ENCODE data around the gene CATSPERD. TPM values are rescaled to one million over a fixed set of nuclear protein-coding genes. Genes with fewer than 3 reads are reported as not detected.

CATSPERD gene
- total RNA-seq, 2 donors from 2014 or later: not detected

DNA sequence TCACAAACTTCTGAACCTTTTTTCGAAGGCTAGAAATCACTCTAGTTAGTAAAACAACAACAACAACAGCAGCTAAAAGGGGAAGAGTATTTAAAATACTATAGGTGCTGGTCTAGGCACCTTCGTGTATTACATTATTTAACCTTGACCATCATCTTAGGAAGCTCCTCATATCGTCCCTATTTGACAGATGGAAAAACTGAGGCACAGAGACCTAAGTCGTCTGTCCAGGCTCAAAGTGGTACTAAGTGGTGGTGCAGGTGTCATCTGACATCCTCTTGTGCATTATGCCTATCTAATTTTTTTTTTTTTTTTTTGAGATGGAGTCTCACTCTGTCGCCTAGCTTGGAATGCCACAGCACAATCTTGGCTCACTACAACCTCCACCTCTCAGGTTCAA lies 29.1 kb downstream of the CATSPERD start:
- no peaks in the 10 kb centered on the region for H3K9me3 ChIP-seq
- H3K27ac ChIP-seq: no peak overlapping the region
- H3K4me1 ChIP-seq: no peaks in the 10 kb centered on the region
- no peaks in the 10 kb centered on the region for H3K36me3 ChIP-seq
- H3K4me3 ChIP-seq: no peak overlapping the region
- H3K27me3 ChIP-seq: no peaks in the 10 kb centered on the region
- no peak overlapping the region for H3K9ac ChIP-seq (ENCODE audit: low read depth in 2 of 2, low read length in 2 of 2)
- no peak for DNase-seq
- TF ChIP-seq, protein P1, sequence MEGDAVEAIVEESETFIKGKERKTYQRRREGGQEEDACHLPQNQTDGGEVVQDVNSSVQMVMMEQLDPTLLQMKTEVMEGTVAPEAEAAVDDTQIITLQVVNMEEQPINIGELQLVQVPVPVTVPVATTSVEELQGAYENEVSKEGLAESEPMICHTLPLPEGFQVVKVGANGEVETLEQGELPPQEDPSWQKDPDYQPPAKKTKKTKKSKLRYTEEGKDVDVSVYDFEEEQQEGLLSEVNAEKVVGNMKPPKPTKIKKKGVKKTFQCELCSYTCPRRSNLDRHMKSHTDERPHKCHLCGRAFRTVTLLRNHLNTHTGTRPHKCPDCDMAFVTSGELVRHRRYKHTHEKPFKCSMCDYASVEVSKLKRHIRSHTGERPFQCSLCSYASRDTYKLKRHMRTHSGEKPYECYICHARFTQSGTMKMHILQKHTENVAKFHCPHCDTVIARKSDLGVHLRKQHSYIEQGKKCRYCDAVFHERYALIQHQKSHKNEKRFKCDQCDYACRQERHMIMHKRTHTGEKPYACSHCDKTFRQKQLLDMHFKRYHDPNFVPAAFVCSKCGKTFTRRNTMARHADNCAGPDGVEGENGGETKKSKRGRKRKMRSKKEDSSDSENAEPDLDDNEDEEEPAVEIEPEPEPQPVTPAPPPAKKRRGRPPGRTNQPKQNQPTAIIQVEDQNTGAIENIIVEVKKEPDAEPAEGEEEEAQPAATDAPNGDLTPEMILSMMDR (IDR thresholded peaks at IDR 0.05): no peak
- intact Hi-C loops (cut with DNase I): no loop called here

DNA sequence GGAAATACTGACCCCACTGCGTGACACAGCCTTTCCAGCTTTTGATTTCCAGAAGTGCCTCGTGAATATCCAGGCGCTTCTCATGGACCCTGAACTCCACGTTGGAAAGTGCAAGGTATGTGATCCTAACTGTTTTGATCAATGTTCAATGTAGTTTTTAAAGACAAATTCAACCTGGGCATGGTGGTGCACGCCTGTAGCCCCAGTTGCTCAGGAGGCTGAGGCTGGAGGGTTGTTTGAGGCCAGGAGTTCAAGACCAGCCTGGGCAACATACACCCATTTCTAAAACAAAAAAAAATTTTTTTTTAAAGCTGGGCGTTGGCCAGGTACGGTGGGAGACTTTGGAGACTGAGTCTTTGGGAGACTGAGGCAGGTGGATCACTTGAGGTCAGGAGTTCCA lies 31.3 kb downstream of the CATSPERD start:
- Histone ChIP-seq H3K27me3 (no peaks in the 10 kb centered on the region), H3K9ac (ENCODE audit: low read depth in 2 of 2, low read length in 2 of 2) (no peak overlapping the region), H3K27ac (no peak overlapping the region), H3K4me1 (no peaks in the 10 kb centered on the region), H3K9me3 (no peaks in the 10 kb centered on the region), H3K4me3 (no peak overlapping the region), H3K36me3 (no peaks in the 10 kb centered on the region)
- intact Hi-C loops (cut with DNase I): no loop called here
- no peak for DNase-seq
- TF ChIP-seq, protein P1 (IDR thresholded peaks at IDR 0.05): no peak

DNA sequence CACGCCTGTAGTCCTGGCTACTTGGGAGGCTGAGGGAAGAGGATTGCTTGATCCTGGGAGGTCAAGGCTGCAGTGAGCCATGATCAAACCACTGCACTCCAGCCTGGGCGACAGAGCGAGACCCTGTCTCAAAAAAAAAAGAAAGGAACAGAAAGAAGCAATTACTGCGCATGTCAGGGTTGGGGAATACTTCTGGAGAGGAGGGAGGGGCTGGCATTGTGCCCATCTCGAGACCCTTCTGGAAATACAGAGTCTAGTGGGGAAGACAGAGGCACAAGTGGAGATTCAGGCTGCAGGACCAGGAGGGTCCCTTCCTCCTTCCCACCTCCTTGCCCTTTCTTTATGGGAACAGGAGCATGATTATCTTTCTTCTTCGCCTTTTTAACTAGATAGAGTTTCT lies 33.3 kb downstream of the CATSPERD start:
- DNase-seq: no peak
- Histone ChIP-seq H3K9ac (ENCODE audit: low read depth in 2 of 2, low read length in 2 of 2) (no peak overlapping the region), H3K4me3 (no peak overlapping the region), H3K27ac (no peak overlapping the region), H3K27me3 (no peaks in the 10 kb centered on the region), H3K9me3 (no peaks in the 10 kb centered on the region), H3K36me3 (no peaks in the 10 kb centered on the region), H3K4me1 (no peaks in the 10 kb centered on the region)
- intact Hi-C loops (cut with DNase I): no loop called here
- TF ChIP-seq, protein P1 (IDR thresholded peaks at IDR 0.05): no peak

DNA sequence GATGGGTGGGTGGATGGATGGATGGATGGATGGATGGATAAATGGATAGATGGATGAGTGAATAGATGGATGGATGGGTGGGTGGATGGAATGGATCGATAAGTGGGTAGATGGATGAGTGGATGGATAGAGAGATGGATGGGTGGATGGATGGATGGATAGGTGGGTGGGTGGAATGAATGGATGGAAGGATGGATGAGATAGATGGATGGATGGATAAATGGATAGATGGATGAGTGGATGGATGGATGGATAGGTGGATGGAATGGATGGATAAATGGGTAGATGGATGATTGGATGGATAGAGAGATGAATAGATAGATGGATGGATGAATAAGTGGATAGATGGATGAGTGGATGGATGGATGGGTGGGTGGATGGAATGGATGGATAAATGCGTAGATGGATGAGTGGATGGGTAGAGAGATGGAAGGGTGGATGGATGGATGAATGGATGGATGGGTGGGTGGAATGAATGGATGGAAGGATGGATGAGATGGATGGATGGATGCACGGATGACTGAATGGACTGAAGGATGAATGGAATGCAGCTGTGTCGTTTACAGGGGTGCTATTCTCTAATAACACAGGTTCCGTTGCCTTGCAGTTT lies 42.3 kb downstream of the CATSPERD start:
- TF ChIP-seq, protein P1 (IDR thresholded peaks at IDR 0.05): no peak
- Histone ChIP-seq H3K9me3 (no peaks in the 10 kb centered on the region), H3K4me1 (no peaks in the 10 kb centered on the region), H3K27me3 (no peaks in the 10 kb centered on the region), H3K27ac (no peak overlapping the region), H3K4me3 (no peak overlapping the region), H3K36me3 (no peaks in the 10 kb centered on the region), H3K9ac (ENCODE audit: low read depth in 2 of 2, low read length in 2 of 2) (no peak overlapping the region)
- intact Hi-C loops (cut with DNase I): no loop called here
- DNase-seq: no peak

DNA sequence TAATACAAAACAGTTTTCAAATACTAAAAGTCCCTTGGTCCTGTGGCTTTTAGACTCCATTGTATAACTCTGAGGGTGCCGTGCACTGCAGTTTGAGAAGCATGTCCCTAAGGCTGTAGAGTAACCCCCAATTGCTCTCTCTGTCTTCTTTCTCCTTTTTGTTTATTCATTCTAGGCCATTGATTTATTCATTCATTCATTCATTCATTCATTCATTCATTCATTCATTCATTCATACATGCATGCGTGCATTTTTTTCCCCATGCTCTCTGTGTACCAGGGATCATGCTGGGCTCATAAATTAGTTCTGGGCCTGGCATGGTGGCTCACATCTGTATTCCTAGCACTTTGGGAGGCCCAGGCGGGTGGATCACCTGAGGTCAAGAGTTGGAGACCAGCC lies 44.8 kb downstream of the CATSPERD start:
- intact Hi-C loops (cut with DNase I): no loop called here
- Histone ChIP-seq H3K27ac (no peak overlapping the region), H3K4me3 (no peak overlapping the region), H3K4me1 (no peaks in the 10 kb centered on the region), H3K9ac (ENCODE audit: low read depth in 2 of 2, low read length in 2 of 2) (no peak overlapping the region), H3K9me3 (no peaks in the 10 kb centered on the region), H3K36me3 (no peaks in the 10 kb centered on the region), H3K27me3 (no peaks in the 10 kb centered on the region)
- no peak for DNase-seq
- TF ChIP-seq, protein P1 (IDR thresholded peaks at IDR 0.05): no peak

Data from colonic mucosa (tissue), 4 donors.